Measurements from ENCODE around the gene MUC13.
A peak's percentile ranks its signal among the peaks of the same experiment; 100 is the strongest.

MUC13 gene

DNA sequence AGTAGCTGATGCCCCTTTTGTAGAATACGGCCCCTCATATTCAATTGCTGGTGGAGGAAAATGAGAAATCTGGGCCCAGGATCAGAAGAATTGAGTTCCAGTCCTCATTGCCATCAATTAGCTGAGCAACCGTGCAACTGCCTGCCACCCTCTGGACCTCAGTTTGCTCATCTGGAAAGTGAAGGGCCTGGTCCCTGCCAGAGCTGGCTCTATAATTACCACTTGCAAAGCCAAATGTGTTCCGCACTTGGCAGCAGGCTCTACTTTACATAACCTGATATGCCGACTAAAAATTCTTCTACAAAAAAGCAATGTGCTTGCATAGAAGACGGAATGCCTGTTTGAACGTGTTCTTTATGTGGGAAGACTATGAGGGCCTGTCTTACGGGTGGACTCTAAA is 38.8 kb downstream of the MUC13 start:
- DNase-seq = no peak

DNA sequence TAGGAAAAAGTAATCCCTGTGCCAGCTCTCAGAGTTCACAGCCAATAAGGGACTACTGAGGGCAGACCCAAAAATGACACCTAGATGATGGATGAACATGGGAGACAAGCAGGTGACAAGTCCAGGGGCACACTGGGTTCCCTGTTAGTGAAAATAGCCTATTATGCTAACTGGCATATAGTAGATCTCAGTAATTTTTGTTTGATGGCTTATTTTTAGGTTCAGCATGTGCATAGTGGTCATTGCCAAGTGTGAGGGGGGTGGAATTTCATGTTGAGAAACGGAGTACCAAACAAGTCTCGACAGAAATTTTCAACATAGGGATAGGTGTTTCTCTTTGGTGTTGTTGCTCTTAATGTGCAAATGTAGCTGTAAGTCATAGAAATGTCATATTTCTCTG is 41.0 kb downstream of the MUC13 start:
- no peak for DNase-seq

DNA sequence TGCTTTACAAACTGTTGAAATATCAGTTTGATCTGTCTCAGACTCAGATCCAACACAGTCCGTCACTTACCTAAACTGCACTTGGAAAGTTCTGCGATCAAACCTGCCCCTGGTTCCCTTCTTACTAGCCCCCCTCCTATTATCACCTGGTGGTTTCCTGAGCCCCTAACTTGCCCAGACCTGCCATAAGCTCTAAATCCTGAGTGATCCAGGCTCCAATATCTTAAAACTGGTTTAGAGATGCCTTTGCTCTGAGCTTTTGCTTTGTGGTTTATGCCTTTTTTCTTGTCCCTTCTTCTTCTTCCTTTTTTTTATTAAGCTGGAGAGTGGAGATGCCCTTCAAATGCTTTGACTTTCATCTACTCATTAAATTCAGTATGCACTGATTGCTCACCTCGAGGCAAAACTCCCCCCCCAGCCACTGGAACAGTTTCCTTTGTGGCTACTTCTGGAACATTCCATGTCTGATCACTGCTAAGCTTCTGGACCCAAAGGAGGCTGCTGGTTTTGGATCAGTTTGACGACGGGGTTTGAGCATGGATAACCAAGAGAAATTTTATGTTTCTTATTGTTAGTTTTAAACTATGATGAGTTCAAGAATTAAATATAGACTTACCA is 43.9 kb downstream of the MUC13 start:
- no peak for DNase-seq

- no peak for DNase-seq
Measured at GRCh38 chr3:124888482-124889441, 45.8 kb downstream of the MUC13 start.

DNA sequence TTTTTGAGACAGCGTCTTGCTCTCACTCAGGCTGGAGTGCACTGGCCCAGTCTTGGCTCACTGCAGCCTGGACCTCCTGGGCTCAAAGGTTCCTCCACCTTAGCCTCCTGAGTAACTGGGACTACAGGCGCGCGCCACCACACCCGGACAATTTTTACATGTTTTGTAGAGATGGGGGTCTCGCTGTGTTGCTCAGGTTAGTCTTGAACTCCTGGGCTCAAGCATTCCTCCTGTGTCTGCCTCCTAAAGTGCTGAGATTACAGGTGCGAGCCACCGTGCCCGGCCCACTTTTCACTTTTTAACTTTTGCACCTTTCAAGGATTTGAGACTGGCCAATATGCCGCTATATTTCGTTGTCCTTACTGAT is 46.6 kb downstream of the MUC13 start:
- no peak for DNase-seq

- DNase-seq = peak; percentile 47
Measured at GRCh38 chr3:124887177-124887931, 47.2 kb downstream of the MUC13 start, which contains the start of gene ITGB5. TSS of gene ITGB5 (minus strand) at chr3:124887365. CDS start at chr3:124887000, 365 bp downstream.

DNA sequence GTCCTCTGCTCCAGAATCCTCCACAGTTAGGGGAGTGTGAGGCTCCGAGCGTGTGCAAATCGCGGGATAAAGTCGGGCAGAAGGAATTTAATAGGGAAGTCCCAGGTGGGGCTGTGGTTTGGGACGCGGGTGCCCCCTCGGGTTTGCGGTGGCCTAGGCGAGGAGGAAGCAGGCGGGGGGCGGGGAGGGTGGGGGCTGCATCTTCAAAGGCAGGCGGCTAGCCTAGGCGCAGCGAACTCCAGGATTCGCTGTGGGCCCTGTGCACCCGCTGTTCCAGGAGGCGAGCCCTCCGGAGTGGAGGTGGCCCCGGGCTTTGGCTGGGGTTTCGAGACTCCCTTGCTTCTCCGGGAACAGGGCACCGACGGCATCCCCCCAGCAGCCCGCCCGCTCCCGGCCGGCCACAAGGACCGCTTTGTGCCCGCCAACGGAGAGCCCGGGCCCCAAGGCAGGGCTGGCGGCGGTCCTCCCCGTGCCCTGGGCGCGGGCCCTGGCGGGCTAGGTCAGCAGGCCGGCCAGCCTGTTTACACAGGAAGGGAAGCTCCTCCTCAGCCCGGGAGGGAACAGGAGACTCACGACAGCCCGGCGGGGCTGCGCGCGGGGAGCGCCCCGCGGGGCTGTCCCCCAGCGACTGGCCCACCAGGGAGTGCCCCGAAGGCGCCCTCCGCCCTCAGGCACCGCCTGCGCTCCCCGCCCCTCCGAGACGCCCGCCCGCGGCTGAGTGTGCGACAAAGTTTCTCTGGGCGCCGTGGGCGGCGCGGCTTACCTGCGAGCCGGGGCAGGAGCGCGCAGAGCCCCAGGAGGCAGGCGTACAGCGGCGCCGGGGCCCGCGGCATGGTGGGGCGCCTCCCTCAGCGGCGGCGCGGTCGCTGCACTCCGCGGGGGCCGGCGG is 48.1 kb downstream of the MUC13 start:
- DNase-seq = peak; percentile 34

DNA sequence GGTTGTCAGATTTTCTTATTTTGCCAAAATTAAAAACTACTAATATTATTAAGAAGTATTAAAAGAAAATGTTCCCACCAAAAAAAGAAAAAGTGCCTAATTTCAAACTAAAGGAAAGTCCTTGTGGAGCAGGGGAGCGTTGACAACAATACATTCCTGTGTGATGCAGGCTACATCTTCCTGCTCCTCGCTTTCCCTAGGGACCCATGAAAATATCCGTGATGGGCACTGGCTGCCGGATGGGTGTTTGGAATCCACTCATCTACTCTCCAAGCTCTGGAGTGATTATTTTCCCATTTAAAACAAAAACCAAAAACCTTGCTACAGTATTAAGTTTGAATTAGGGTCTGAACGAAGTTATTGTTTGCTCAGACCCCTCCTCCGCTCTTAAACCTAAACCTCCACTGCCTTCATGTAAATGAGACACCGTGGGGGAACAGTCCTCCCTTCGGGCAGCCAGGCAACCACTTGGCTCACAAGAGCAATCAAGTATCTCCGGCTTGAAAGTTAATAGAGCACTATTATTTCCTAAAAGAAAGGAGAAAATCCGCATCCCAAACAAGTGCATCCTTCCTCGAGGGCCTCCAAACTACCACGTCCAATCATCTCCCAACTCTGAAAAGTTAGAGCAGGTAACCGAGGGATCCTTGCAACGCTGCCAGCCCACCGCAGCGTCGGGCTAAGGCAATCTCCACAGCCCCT is 48.9 kb downstream of the MUC13 start:
- DNase-seq = no peak

DNA sequence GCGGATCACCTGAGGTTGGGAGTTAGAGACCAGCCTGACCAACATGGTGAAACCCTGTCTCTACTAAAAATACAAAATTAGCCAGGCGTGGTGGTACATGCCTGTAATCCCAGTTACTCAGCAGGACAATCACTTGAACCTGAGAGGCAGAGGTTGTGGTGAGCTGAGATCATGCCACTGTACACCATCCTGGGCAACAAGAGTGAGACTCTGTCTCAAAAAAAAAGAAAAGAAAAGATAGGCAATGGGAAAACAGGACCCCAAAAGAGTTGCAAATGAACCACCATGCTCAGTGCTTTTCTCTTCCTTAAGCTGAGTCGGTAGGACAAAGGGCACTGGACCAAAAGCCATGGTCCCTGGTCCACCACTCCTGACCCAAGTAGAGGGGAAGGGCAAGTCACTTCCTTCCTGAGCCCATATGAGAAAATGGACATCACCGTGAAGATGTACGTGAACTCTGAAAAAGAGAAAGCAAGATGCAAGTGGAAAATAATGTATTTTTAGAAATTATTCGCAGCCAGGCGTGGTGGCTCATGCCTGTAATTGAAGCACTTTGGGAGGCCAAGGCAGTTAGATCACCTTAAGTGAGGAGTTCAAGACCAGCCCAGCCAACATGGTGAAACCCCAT is 50.0 kb downstream of the MUC13 start:
- no peak for DNase-seq

- DNase-seq = no peak
Measured at GRCh38 chr3:124883766-124884473, 50.6 kb downstream of the MUC13 start.

- DNase-seq = no peak
Measured at GRCh38 chr3:124882816-124883747, 51.5 kb downstream of the MUC13 start.

DNA sequence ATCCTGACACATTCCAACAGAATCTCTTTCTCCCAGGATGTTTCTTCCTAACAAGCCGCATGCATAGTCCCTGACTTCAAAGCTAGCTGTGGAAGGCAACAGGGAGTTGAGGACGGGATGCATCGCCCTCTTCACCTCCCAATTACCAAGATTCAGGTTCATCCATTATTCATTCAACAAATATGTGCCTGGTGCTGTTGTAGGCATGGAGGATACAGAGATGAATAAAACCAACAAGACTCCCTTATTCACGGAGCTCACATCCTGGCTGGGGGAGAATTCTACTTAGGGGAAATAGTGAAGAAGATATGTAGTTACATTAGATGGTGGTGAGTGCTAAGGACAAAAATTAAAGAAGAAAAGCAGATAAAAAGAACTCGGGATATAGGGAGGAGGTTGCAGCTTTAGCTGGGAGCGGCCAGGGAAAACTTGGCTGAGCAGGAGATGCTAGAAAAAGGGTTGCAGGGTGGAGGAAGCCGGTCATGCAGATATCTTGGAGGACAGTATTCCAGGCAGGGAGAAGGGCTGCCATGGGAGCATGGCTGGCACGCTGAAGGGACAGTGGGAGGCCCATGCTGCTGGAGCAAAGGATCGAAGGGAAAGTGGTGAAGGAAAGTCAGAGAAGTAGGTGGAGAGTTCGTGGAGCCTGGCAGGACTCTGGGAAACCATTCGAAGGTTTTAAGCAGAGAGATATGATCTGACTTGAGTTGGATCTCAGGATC is 52.4 kb downstream of the MUC13 start:
- DNase-seq = no peak

DNA sequence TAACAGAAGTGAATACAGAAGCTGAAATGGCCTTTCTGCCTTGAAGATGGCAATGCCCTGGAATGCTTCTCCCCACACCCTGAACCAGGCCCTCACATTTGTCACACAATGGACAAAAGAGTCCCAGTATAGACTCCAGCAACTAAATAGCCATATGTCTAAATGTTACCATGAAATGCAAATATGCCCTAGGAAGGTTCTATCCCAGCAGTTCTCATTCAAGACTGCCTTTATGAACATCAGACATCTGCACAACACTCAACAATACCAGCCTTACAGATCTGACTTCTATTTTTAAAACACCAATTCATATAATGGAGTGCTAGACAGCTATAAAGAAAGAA is 55.2 kb downstream of the MUC13 start:
- no peak for DNase-seq

GRCh38 chr3:124878561-124879336 is 55.8 kb downstream of the MUC13 start:
- DNase-seq = no peak

DNA sequence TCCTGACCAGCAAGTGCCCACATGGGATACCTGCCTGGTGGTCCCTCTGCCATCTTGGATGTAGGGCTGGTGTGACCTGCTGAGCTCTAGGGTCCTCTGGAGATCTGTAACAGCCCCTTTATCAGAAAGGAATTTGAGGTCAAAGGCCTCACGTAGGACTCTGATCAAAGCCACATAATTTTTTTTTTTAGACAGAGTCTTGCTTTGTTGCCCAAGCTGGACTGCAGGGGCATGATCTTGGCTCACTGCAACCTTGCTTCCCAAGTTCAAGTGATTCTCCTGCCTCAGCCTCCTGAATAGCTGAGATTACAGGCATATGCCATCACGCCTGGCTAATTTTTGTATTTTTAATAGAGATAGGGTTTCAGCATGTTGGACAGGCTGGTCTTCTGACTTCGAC is 56.9 kb downstream of the MUC13 start:
- DNase-seq = no peak

DNA sequence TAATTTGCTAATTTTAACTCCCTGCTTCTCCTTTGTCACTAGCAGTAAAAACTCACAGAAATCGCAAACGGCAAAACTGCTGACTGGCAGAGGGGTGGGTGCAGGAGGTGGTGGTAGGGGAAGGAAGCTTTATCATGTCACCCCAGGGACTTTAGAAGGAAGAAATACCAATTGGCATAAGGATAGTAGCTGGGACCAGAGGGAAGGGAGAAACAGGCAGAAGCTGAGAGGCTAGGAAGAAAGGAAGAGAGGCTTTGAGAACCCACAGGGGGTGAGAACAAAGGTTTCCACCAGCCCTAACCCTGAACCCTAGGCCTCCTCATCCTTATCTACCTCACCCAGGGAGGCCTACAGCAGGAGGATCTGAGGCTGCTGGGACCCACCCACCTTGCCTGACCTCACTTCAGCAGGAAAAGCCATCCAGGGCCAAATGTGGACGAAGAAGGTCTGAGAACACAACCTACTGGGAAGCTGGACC is 58.1 kb downstream of the MUC13 start:
- DNase-seq = no peak

GRCh38 chr3:124873226-124873625 is 61.3 kb downstream of the MUC13 start:
- no peak for DNase-seq

DNA sequence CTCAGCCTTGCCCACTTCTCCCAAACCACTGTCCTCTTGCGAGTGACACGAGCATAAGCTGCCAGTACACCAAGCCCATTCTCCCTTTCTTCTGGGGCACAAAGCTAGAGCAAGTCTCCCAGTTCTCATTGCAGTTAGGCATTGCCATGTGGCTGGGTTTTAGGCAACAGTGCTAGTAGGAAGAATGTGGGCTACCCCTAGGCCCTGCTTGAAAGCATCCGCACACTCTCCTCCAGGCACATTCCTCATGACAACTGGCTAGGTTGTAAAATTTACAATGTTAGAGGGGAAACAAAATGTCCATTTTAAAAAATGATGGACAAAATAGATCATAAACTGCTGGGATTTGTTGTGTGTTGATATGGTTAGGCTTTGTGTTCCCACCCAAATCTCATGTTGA is 67.0 kb downstream of the MUC13 start:
- no peak for DNase-seq

Measured in activated CD4-positive, CD25-positive, alpha-beta regulatory T cell treated with anti-CD3 and anti-CD28 coated beads, Interleukin-2, amount 50 U/mL, for 72 hours (primary cell).